ENCODE data around the gene SYT4.

The SYT4 gene

DNA sequence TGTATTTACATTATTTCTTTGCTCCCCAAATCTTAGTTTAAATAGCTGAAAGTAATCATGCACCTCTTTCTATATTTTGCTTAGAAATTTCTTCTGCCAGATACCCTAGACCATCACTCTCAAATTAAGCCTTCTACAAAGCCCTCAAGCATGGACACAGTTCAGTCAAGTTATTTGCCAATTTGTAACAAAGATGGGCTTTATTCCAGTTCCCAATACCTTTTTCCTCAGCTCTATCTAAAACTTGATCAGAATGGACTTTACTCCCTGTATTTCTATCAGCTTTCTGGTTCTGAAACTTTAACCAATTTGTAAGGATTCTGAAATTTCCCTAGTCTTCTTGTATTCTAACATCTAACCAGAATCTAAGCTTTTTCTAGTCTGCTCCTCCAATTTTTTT is 56.6 kb downstream of the SYT4 start:
- DNase-seq (ENCODE audit: low read depth in 2 of 2) = no peak

All from stimulated activated CD4-positive, alpha-beta T cell treated with anti-CD3 and anti-CD28 coated beads, Interleukin-1b, Interleukin-23, amount 100 ng/mL, for 1 hour (primary cell).